HG03039 (cell line): Measurements from ENCODE around the gene HCRTR1.

Experiments
- ATAC-seq: cut with Tn5 transposase; IDR thresholded peaks from one replicate; pipeline ENCODE4 v1.9.1; 2021; ENCODE audit warnings: mild to moderate bottlenecking, moderate library complexity; ENCODE audit not compliant: unreplicated experiment

Gene HCRTR1

GRCh38 chr1:31648641-31649357 lies 31.3 kb downstream of the HCRTR1 start:
- no peak for ATAC-seq

DNA sequence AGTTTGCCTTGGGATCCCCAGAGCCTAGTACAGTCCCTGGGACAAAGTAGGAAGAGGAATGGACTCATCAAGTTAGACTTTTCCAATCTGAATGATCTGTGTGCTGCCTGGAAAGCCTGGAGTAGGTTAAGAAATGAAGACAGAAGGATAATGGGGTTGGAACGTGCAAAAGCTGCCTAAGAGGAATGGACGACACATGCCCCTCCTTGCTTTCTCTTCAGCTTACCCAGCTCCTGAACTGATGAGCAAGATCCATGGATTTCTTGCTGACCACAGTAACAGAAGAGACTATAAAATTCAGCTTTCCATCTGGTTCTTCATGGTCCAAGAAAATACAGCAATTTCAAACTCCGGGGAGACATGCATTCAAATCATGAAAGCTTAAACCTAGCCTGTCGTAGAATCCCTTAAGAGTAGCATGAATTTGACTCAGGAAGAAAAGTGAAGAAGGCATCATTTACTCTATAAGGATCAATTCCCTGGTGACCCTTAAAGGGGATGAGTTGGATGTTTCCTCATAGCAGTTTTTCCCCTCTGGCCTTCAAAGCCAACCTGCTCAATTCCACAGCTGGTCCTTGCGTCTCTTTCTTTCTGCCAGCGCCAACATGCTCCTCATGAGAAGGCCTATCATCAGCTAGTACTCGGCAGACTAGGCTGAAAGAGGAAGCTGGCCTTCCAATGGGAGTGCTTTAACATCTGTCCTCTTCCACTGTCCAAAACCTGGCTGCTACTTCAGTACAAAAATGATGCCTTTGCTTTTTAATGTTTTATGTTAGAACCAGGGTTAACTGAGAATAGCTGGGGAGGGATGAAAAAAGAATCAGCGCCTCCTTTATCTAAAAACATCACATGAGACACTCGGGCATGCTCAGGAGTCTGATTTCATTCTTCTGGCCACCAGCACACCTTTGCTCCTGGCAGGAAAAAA lies 32.9 kb downstream of the HCRTR1 start:
- no peak for ATAC-seq

DNA sequence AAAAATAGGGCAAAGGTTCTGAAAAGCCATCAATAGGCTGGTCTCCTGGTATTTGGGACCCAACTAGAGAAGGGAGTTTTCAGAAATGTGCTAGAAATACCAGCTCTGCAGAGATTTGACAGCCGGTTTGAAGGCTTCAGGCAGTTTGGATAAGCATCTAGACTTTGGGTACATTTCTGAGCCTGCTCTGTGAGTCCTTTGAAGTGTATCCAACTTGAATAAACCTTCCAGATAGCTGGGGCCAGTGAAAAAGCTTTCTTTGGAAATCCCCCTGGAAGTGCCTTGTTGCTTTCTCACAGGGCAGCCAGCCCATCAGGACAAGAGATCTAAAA lies 33.6 kb downstream of the HCRTR1 start:
- ATAC-seq: no peak

DNA sequence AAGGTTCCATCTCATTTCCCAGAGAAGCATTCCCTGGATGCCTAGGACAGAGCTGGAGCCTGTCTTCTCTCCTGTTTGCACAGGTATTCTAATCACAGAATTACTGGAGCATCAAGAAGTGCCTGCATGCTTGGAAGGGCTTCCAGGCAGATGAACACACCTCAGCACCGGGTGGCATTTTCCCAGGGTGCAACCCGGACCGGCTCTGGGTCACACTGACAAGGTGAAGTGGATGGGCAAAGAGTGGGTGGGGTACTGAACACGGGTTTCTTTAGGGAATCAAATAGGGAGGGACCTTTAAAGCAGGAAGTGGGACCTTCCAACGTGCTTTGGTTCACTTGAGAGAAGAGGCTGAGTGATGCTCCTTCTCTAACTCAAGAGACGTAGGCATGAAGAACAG lies 34.3 kb downstream of the HCRTR1 start:
- no peak for ATAC-seq

- no peak for ATAC-seq
Measured at GRCh38 chr1:31652891-31653499, 35.5 kb downstream of the HCRTR1 start.

GRCh38 chr1:31653717-31654473 lies 36.4 kb downstream of the HCRTR1 start:
- no peak for ATAC-seq

DNA sequence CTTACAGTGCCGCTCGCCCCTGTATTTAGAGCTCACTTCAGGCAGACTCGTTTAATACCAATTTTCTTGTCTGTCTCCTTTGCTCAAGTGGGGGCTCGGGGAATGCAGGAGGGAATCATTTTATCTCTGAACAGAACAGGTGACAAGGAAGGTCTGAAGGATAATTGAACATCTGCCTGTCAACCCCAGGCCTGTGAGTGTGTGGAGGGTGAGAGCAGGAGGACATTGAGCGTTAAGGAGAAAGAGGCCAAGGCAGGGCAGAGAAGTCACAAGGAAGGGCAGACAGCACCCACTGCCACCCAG lies 36.9 kb downstream of the HCRTR1 start:
- ATAC-seq: no peak

DNA sequence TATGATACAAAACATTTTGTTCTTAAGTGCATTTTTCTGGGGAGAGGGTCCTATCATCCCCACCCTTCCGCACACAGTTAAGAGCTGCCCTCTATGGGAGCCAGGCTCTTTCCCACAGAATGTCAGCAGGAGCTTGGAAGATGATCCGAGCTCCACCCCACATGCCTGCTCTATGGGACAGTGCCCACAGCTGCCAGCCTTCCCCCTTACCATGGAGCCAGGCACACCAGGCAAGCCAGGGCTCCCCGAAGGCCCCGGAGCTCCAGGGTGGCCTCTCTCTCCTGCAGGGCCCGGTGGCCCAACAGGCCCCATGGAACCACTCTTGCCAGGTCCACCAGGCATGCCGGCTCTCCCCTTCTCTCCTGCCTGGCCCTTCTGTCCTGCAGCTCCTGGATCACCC lies 37.6 kb downstream of the HCRTR1 start:
- no peak for ATAC-seq

DNA sequence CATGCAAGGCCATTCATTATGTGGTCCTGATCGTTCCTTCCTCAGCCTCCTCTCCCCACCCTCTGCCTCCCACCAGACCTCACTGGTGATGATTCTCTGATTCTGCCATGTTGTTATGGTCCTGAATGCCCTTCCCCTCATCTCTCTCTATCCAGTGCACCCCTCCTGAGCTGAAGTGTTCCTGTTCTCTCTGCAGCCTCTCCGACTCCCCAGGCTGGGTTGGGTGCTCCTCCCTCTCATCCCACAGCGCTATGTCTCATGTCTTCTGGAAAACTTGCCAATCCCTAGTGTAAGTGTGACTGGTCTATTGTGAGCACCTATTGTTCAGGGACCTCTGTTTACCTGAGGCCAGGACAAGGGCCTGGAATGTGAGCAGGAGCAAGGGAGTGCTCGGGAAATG lies 38.3 kb downstream of the HCRTR1 start:
- no peak for ATAC-seq

- no peak for ATAC-seq
Measured at GRCh38 chr1:31657020-31657804, 39.7 kb downstream of the HCRTR1 start.

DNA sequence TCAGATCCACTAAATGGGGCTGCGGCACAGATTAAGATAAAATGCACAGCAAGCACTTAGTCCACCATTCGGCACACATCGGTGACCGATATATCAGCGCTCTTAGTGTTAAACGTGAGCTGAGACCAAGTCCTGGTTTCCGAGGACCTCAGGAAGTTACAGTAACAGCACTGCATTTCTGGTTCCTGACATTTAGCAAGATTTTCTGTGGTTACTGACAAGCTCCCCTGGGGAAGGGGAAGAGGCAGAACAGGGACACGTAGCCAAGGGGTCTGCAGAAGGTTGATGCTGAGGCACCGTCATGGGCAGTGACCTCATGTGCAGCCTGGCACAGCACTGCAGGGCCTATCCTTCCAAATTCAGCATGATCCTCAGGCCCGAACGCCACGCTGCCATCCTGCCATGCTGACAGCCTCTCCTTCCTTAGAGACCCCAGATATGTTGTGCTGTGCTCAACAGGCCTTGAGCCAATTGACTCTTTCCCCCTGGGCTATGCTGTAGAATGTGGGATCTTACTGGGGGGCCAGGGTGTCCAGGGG lies 40.6 kb downstream of the HCRTR1 start:
- no peak for ATAC-seq

DNA sequence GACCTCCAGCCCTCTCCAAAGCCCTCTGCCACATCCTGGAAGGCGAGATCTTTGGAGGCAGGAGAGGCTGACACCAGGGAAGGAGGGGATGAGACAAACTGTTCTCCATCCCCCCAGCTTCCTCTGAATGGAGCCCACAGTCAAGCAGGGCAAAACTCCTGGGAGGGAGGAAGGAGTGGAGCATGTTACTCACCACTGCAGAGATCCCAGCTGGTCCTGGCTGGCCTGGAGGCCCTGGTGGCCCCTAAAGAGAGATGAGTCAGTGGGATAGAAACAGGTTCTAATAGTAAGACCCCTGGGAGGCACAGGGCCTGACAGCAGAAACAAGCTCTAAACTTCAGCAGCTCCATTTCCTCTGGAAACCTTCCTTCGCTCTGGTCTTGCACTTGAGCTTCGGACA lies 41.2 kb downstream of the HCRTR1 start:
- no peak for ATAC-seq

DNA sequence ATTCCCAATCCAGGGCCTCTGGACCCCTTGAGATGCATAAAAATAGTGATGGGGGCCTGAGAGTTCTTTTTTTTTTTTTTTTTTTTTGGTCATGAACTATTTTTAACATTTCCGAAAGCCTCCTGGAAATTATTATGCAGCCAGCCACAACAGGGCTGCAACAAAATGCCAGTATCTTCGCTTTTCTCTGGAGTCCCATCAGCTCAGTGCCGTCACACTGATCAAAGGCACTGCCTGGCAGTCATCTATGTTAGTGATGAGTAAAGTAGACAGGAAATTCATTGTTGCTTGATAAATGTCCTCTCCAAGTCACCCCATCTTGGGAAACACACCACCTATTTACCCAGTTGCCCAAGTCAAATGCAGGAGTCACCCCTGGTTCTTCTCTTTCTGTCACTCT lies 42.4 kb downstream of the HCRTR1 start:
- ATAC-seq: no peak

- no peak for ATAC-seq
Measured at GRCh38 chr1:31660871-31661455, 43.5 kb downstream of the HCRTR1 start.

- no peak for ATAC-seq
Measured at GRCh38 chr1:31661856-31662255, 44.4 kb downstream of the HCRTR1 start.

DNA sequence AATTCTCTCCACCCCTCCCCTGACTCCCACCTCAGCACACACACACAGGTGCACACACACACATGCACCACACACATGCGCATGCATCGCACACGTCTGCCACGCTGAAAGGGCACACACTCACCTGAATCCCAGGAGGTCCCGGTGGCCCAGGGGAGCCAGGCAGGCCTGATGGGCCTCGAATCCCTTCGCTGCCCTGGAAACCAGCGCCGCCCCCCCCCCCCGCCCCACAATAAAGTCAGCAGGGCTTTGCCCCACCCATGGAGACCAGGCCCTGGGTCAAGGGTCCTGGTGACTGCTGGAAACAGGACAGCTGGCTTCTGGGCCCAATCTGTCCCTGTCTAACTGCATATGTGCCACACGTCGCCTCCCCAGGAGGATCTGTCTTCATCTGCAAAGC lies 45.0 kb downstream of the HCRTR1 start:
- ATAC-seq: no peak

DNA sequence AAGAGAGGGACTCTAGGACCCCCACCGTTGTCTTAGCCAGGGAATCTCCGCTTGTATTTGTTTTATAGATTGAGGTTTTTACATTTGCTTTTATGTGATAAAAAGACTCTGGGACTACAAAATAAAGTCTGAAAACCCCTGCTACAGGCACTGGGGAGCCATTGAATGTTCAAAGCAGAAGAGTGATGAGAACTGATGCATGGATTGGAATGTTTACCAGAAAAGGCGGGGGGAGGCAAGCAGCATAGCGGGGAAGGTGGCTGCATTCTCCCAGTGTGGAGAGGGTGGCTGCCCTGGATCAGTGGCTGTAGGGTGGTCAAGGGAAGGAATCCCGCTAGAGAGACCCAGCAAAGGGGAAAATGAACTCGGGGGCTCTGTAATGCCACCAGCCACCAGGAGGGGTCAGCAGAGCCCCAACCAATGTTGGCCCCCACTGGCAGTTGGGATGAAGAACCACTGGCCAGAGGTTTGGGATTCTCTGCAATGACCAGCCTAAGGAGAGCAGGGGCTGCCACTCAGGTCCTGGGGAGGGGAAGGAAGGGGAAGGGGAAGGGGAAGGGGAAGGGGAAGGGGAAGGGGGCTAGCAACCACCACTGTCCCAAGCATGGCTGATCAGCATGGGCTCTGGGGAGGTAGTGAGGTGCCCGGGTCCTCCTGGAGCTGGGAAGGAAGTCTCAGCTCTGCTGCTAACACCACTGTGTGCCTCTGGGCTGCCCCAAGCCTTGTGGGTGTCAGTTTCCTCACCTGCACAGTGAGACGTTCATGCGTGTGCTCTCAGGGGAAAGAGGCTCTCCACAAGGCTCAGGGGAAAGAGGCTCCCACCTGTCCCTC lies 46.3 kb downstream of the HCRTR1 start:
- ATAC-seq: no peak

- ATAC-seq: no peak
Measured at GRCh38 chr1:31664528-31664927, 47.0 kb downstream of the HCRTR1 start.

- ATAC-seq: no peak
Measured at GRCh38 chr1:31665234-31665878, 47.9 kb downstream of the HCRTR1 start.
